IMR-90 (cell line): Measurements from ENCODE around the gene CSNK2B. TPM values are rescaled to one million over a fixed set of nuclear protein-coding genes. Genes with fewer than 3 reads are reported as not detected.

Experiments
- ATAC-seq: fragments of 200-7000 bp; cut with Tn5 transposase; 2 replicates; pipeline ENCODE4 v1.9.1; 2020; ENCODE audit warnings: low read depth, mild to moderate bottlenecking, moderate library complexity
- BruUV-seq: library from RNA; stranded (reverse); fragments of 400-500 nt; replicated peaks from 2 replicates; lab custom pipeline; 2021; lab: Mats Ljungman, UMichigan
- CTCF ChIA-PET: fragments of 300-600 bp; formaldehyde crosslinking; extraction: SDS; loops from one replicate; lab custom pipeline; 2021; ENCODE audit warnings: antibody characterized with exemption; lab: Yijun Ruan, JAX
- POLR2A ChIA-PET: fragments of 300-600 bp; sonication (Branson Sonifier 250); formaldehyde crosslinking; loops from one replicate; lab custom pipeline; 2022; ENCODE audit warnings: antibody characterized with exemption; ENCODE audit not compliant: unreplicated experiment; lab: Charles Lee
- DNase-seq: peaks from one replicate; pipeline ENCODE4 v3.0.0; 2013
- H2AFZ ChIP-seq: replicated peaks from 2 replicates; pipeline ENCODE3; 2013; ENCODE audit warnings: low read length, mild to moderate bottlenecking; ENCODE audit not compliant: poor library complexity
- H2AK5ac ChIP-seq: 2 replicates; pipeline ENCODE4 v1.6.1; 2013; ENCODE audit warnings: low read depth, low read length, inconsistent platforms
- H2AK9ac ChIP-seq: replicated peaks from 2 replicates; pipeline ENCODE3; 2013; ENCODE audit warnings: mild to moderate bottlenecking, low read depth, low read length, moderate library complexity; ENCODE audit not compliant: poor library complexity
- H2BK120ac ChIP-seq: 2 replicates; pipeline ENCODE4 v1.6.1; 2013; ENCODE audit warnings: low read depth, low read length, inconsistent platforms
- H2BK15ac ChIP-seq: 3 replicates; pipeline ENCODE4 v1.6.1; 2013; ENCODE audit warnings: low read depth, low read length, inconsistent platforms
- H2BK20ac ChIP-seq: 2 replicates; pipeline ENCODE4 v1.6.1; 2013; ENCODE audit warnings: low read depth, mild to moderate bottlenecking, inconsistent platforms, low read length, moderate library complexity
- H2BK5ac ChIP-seq: 2 replicates; pipeline ENCODE4 v1.6.1; 2013; ENCODE audit warnings: mild to moderate bottlenecking, low read depth, low read length, inconsistent platforms; ENCODE audit not compliant: poor library complexity, severe bottlenecking
- H3K14ac ChIP-seq: replicated peaks from 2 replicates; pipeline ENCODE4 v1.6.1; 2013; ENCODE audit warnings: low read depth, low read length, inconsistent platforms
- H3K18ac ChIP-seq: 2 replicates; pipeline ENCODE4 v1.6.1; 2013; ENCODE audit warnings: low read depth, low read length, control low read depth
- H3K23ac ChIP-seq: 2 replicates; pipeline ENCODE4 v1.6.1; 2013; ENCODE audit warnings: low read depth, low read length, inconsistent platforms
- H3K27ac ChIP-seq: 2 replicates; pipeline ENCODE4 v1.5.1; 2013; ENCODE audit warnings: mild to moderate bottlenecking, control low read depth, low read length; ENCODE audit not compliant: insufficient read depth
- H3K27me3 ChIP-seq: 2 replicates; pipeline ENCODE4 v1.6.1; 2013; ENCODE audit warnings: low read length; ENCODE audit not compliant: control insufficient read depth, insufficient read depth
- H3K36me3 ChIP-seq: 2 replicates; pipeline ENCODE4 v1.6.1; 2013; ENCODE audit warnings: low read length, mixed read lengths; ENCODE audit not compliant: control insufficient read depth, insufficient read depth
- H3K4ac ChIP-seq: 2 replicates; pipeline ENCODE4 v1.6.1; 2013; ENCODE audit warnings: low read depth, low read length, inconsistent platforms
- H3K4me1 ChIP-seq: 2 replicates; pipeline ENCODE4 v1.6.1; 2013; ENCODE audit warnings: low read length, mixed read lengths; ENCODE audit not compliant: control insufficient read depth, insufficient read depth
- H3K4me2 ChIP-seq: 2 replicates; pipeline ENCODE4 v1.6.1; 2013; ENCODE audit warnings: low read depth, mild to moderate bottlenecking, control low read depth, low read length, moderate library complexity
- H3K4me3 ChIP-seq: 2 replicates; pipeline ENCODE4 v1.5.1; 2013; ENCODE audit warnings: low read depth, mild to moderate bottlenecking, control low read depth, low read length, moderate library complexity; ENCODE audit not compliant: insufficient read depth
- H3K56ac ChIP-seq: 2 replicates; pipeline ENCODE4 v1.6.1; 2013; ENCODE audit warnings: low read length, inconsistent platforms; ENCODE audit not compliant: insufficient read depth; ENCODE audit errors: extremely low read depth
- H3K79me1 ChIP-seq, 2 experiments: 2 replicates each; pipeline ENCODE4 v1.6.1; 2013; ENCODE audit warnings: low read length in 2 of 2, inconsistent platforms in 1 of 2, low read depth in 1 of 2
- H3K9ac ChIP-seq: 2 replicates; pipeline ENCODE4 v1.6.1; 2013; ENCODE audit warnings: low read depth, low read length, control low read depth
- H3K9me1 ChIP-seq: 2 replicates; pipeline ENCODE4 v1.6.1; 2013; ENCODE audit warnings: low read length, inconsistent platforms; ENCODE audit not compliant: insufficient read depth
- H3K9me3 ChIP-seq: 2 replicates; pipeline ENCODE4 v1.6.1; 2013; ENCODE audit warnings: low read length; ENCODE audit not compliant: control insufficient read depth, insufficient read depth
- H4K20me1 ChIP-seq: 2 replicates; pipeline ENCODE4 v1.6.1; 2013; ENCODE audit warnings: low read length, inconsistent platforms; ENCODE audit not compliant: insufficient read depth
- H4K5ac ChIP-seq: 2 replicates; pipeline ENCODE4 v1.6.1; 2013; ENCODE audit warnings: mild to moderate bottlenecking, low read depth, low read length, control low read depth
- H4K8ac ChIP-seq, 2 experiments: 2 replicates each; pipeline ENCODE4 v1.6.1; 2013; ENCODE audit warnings: low read depth in 2 of 2, low read length in 2 of 2, control low read depth in 1 of 2, inconsistent platforms in 1 of 2
- H4K91ac ChIP-seq: 2 replicates; pipeline ENCODE4 v1.6.1; 2013; ENCODE audit warnings: low read depth, low read length, inconsistent platforms; ENCODE audit not compliant: insufficient read depth
- BHLHE40 ChIP-seq: fragments of 150-350 bp; IDR thresholded peaks from 2 replicates; pipeline ENCODE4 v1.6.1; 2016; ENCODE audit warnings: mild to moderate bottlenecking, low read depth, low read length
- CEBPB ChIP-seq: IDR thresholded peaks from 2 replicates; pipeline ENCODE4 v1.6.1; 2012; ENCODE audit warnings: low read depth, low read length, improper control_type of control experiment
- CHD1 ChIP-seq: IDR thresholded peaks from 2 replicates; pipeline ENCODE4 v1.6.1; 2012; ENCODE audit warnings: low read depth, low read length, improper control_type of control experiment
- CTCF ChIP-seq: conservative IDR thresholded peaks from 2 replicates; pipeline ENCODE4 v1.5.1; 2012; ENCODE audit warnings: mild to moderate bottlenecking, low read depth, low read length, improper control_type of control experiment
- ELK1 ChIP-seq: fragments of 150-350 bp; IDR thresholded peaks from 2 replicates; pipeline ENCODE4 v1.6.1; 2016; ENCODE audit warnings: low read depth, mild to moderate bottlenecking, low read length, moderate library complexity, borderline replicate concordance
- FOS ChIP-seq: fragments of 150-350 bp; IDR thresholded peaks from 2 replicates; pipeline ENCODE4 v1.6.1; 2016; ENCODE audit warnings: low read depth, low read length
- MAFK ChIP-seq: IDR thresholded peaks from 2 replicates; pipeline ENCODE4 v1.6.1; 2012; ENCODE audit warnings: low read depth, low read length, improper control_type of control experiment
- MAZ ChIP-seq: IDR thresholded peaks from 2 replicates; pipeline ENCODE4 v1.6.1; 2012; ENCODE audit warnings: low read depth, mild to moderate bottlenecking, low read length, improper control_type of control experiment, moderate library complexity, borderline replicate concordance
- MXI1 ChIP-seq: IDR thresholded peaks from 2 replicates; pipeline ENCODE4 v1.6.1; 2012; ENCODE audit warnings: low read depth, mild to moderate bottlenecking, low read length, moderate library complexity, borderline replicate concordance
- NFE2L2 ChIP-seq: fragments of 150-350 bp; IDR thresholded peaks from 2 replicates; pipeline ENCODE4 v1.6.1; 2016; ENCODE audit warnings: low read depth, mild to moderate bottlenecking, low read length
- POLR2A ChIP-seq: IDR thresholded peaks from 2 replicates; pipeline ENCODE4 v1.6.1; 2012; ENCODE audit warnings: mild to moderate bottlenecking, low read depth, low read length
- RAD21 ChIP-seq: IDR thresholded peaks from 2 replicates; pipeline ENCODE4 v1.6.1; 2012; ENCODE audit warnings: low read length, improper control_type of control experiment
- RCOR1 ChIP-seq: IDR thresholded peaks from 2 replicates; pipeline ENCODE4 v1.6.1; 2012; ENCODE audit warnings: mild to moderate bottlenecking, low read length, improper control_type of control experiment; ENCODE audit not compliant: insufficient replicate concordance
- RFX5 ChIP-seq: IDR thresholded peaks from 2 replicates; pipeline ENCODE4 v1.8.0; 2012; ENCODE audit warnings: low read depth, mild to moderate bottlenecking, low read length, moderate library complexity
- SMC3 ChIP-seq: fragments of 150-350 bp; IDR thresholded peaks from 2 replicates; pipeline ENCODE4 v1.6.1; 2016; ENCODE audit warnings: low read depth, mild to moderate bottlenecking, antibody characterized with exemption, low read length, moderate library complexity
- USF2 ChIP-seq: fragments of 150-350 bp; IDR thresholded peaks from 2 replicates; pipeline ENCODE4 v1.6.1; 2017; ENCODE audit warnings: mild to moderate bottlenecking, antibody characterized with exemption, low read length, low read depth
- WGBS, 2 experiments: methylation state at CpG; one replicate each; pipeline versions ENCODE4 v1.1.5 to v1.1.7; 2013; ENCODE audit warnings: missing lambda C conversion rate in 2 of 2; ENCODE audit not compliant: insufficient read length in 1 of 2; ENCODE audit errors: extremely low coverage in 2 of 2; 5-methylcytosine and 5-hydroxymethylcytosine counted together
- dilution Hi-C: fragments of 300-500 bp; cut with HindIII; formaldehyde crosslinking; loops from one replicate; pipeline ENCODE4 v1.14.3; 2018; ENCODE audit warnings: low sequenced_read_pairs; ENCODE audit not compliant: unreplicated experiment
- in situ Hi-C: fragments of 300-500 bp; cut with MboI; formaldehyde crosslinking; loops from 3 replicates; pipeline ENCODE4 v1.14.3; 2019; ENCODE audit warnings: low sequenced_read_pairs, inconsistent platforms, mixed read lengths
- intact Hi-C: fragments of 100-400 bp; cut with micrococcal nuclease; formaldehyde crosslinking; loops from 2 replicates; pipeline ENCODE4 v1.10.0; 2022
- polyA plus RNA-seq, 3 experiments: library from polyadenylated mRNA; depleted of rRNA; stranded (reverse); fragments of >200 nt; gene quantifications; 2 replicates each; pipeline ENCODE4 v1.2.3, GENCODE V29; 2012; ENCODE audit warnings: low replicate concordance in 1 of 3
- total RNA-seq: library from RNA; depleted of rRNA; stranded (reverse); fragments of >200 nt; gene quantifications from 2 replicates; pipeline ENCODE4 v1.2.3, GENCODE V29; 2012

CSNK2B gene
- total and polyA plus RNA-seq, 2 of the 4 experiments (the other 2 are of a cell fraction): 194 to 240 TPM

- no peak overlapping the region for H2AK5ac ChIP-seq
- no peak overlapping the region for H3K27ac ChIP-seq
- H4K8ac ChIP-seq: no peak overlapping the region
- POLR2A ChIA-PET: no interaction called here
- H3K9me1 ChIP-seq: no peaks in the 10 kb centered on the region
- DNase-seq: no peak
- H3K18ac ChIP-seq: no peak overlapping the region
- H3K4me2 ChIP-seq: no peak overlapping the region
- TF ChIP-seq CHD1 (no peak), FOS (no peak), POLR2A (no peak), BHLHE40 (no peak), ELK1 (no peak), MAFK (no peak), SMC3 (no peak), CTCF (no peak), MAZ (no peak), RFX5 (no peak), USF2 (no peak), RCOR1 (no peak), MXI1 (no peak), NFE2L2 (no peak), CEBPB (no peak), RAD21 (no peak)
- 83% methylated on average over 1 of the region's 6 CpGs; no CpG with 5 or more reads in 1 of the 2 experiments for WGBS, 2 experiments
- H3K4me3 ChIP-seq: no peak overlapping the region
- CTCF ChIA-PET: no interaction called here
- no peak for ATAC-seq
- H4K20me1 ChIP-seq: 0 out of 2 replicates have a peak, but pooled peaks cover 4% of the 10 kb centered on the region
- no peak overlapping the region for H2BK15ac ChIP-seq
- H3K56ac ChIP-seq: no peak overlapping the region
- no peak overlapping the region for H2BK120ac ChIP-seq
- H3K4me1 ChIP-seq: no peaks in the 10 kb centered on the region
- intact Hi-C loops (no loop called here), in situ Hi-C loops (no loop called here), dilution Hi-C loops (no loop called here)
- H3K36me3 ChIP-seq: peaks cover 63% of the 10 kb centered on the region
- no peak overlapping the region for H2AK9ac ChIP-seq
- peaks cover 4 to 19% of the 10 kb centered on the region in 2 experiments; a peak in 3 of 4 replicates for H3K79me1 ChIP-seq
- BruUV-seq: no TSS peak
- H4K5ac ChIP-seq: no peak overlapping the region
- H4K91ac ChIP-seq: no peak overlapping the region
- no peaks in the 10 kb centered on the region for H3K9me3 ChIP-seq
- H3K27me3 ChIP-seq: no peaks in the 10 kb centered on the region
- H2BK20ac ChIP-seq: no peak overlapping the region
- H2AFZ ChIP-seq: no peak overlapping the region
- no peak overlapping the region for H3K9ac ChIP-seq
- H3K14ac ChIP-seq: no peak overlapping the region
- no peak overlapping the region for H3K4ac ChIP-seq
- no peak overlapping the region for H2BK5ac ChIP-seq
- no peak overlapping the region for H3K23ac ChIP-seq
These were observed 27.7 kb downstream of the CSNK2B start for GRCh38 chr6:31693535-31693934.
